Esophagus (tissue), 2 donors: ENCODE measurements around the gene FHDC1. TPM values are rescaled to one million over a fixed set of nuclear protein-coding genes. Genes with fewer than 3 reads are reported as not detected.

Experiments
- H3K27ac ChIP-seq, 2 donors: one replicate each; pipeline ENCODE4 v1.5.1; 2013; ENCODE audit warnings: low read depth in 2 of 2, mild to moderate bottlenecking in 2 of 2, inconsistent platforms in 1 of 2, low read length in 1 of 2, moderate library complexity in 1 of 2
- H3K27me3 ChIP-seq, 2 donors: one replicate each; pipeline ENCODE4 v1.6.1; 2013; ENCODE audit warnings: low read length in 2 of 2, control low read depth in 1 of 2, mild to moderate bottlenecking in 1 of 2; ENCODE audit not compliant: insufficient read depth in 2 of 2, control insufficient read depth in 1 of 2
- H3K36me3 ChIP-seq, 2 donors: one replicate each; pipeline ENCODE4 v1.6.1; 2013; ENCODE audit warnings: low read length in 1 of 2; ENCODE audit not compliant: control insufficient read depth in 2 of 2, insufficient read depth in 2 of 2
- H3K4me1 ChIP-seq, 2 donors: one replicate each; pipeline ENCODE4 v1.6.1; 2013; ENCODE audit warnings: low read length in 1 of 2; ENCODE audit not compliant: control insufficient read depth in 2 of 2, insufficient read depth in 2 of 2
- H3K4me3 ChIP-seq, 2 donors: one replicate each; pipeline ENCODE4 v1.5.1; 2013; ENCODE audit warnings: low read length in 2 of 2, mild to moderate bottlenecking in 2 of 2, low read depth in 1 of 2, moderate library complexity in 1 of 2
- H3K9me3 ChIP-seq, 2 donors: one replicate each; pipeline ENCODE4 v1.6.1; 2013; ENCODE audit warnings: mild to moderate bottlenecking in 2 of 2, low read depth in 1 of 2, low read length in 1 of 2, moderate library complexity in 1 of 2; ENCODE audit not compliant: control insufficient read depth in 2 of 2, insufficient read depth in 1 of 2
- WGBS, 2 donors: extraction: QIAGEN DNeasy Blood & Tissue Kit; methylation state at CpG; one replicate each; pipeline ENCODE4 v1.1.7; 2013; 5-methylcytosine and 5-hydroxymethylcytosine counted together
- polyA plus RNA-seq, 2 donors: library from polyadenylated mRNA; stranded (reverse); fragments of 200-250 nt; gene quantifications; one replicate each; pipeline ENCODE4 v1.2.3, GENCODE V29; 2013
- donor health status: healthy with polysubstance abuse.
- donor health status: Bipolar disorder and iron deficiency.

The FHDC1 gene
- polyA plus RNA-seq, 2 donors = 4.7 to 6.7 TPM

DNA sequence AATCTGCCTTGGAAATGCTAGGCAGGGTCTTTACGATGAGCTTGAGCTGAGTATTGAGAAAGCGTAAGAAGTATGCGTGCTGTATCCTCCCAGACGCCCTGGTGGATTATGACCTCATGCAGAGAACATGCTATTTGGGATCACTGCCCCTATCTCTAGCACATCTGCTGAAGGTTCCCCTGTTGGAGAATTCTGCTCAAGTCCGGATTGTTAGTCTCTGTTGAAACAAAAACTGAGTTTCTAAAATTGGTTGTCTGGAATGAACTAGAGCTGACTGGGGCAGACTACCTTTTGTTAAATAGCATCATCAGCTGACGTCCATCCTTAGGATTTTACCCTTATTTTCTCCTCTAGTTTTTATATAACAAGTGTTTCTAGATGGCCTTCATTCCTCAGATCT is 7.5 kb downstream of the FHDC1 start:
- Histone ChIP-seq H3K4me3 (no peak overlapping the region), H3K27ac (peak overlapping the region in 1 of 2 donors; percentile 4), H3K36me3 (no peaks in the 10 kb centered on the region), H3K9me3 (no peaks in the 10 kb centered on the region), H3K27me3 (no peaks in the 10 kb centered on the region), H3K4me1 (peaks cover 0 to 4% of the 10 kb centered on the region in 2 donors)
- WGBS, 2 donors = 65 to 72% methylated on average over 6 of the region's 6 CpGs

DNA sequence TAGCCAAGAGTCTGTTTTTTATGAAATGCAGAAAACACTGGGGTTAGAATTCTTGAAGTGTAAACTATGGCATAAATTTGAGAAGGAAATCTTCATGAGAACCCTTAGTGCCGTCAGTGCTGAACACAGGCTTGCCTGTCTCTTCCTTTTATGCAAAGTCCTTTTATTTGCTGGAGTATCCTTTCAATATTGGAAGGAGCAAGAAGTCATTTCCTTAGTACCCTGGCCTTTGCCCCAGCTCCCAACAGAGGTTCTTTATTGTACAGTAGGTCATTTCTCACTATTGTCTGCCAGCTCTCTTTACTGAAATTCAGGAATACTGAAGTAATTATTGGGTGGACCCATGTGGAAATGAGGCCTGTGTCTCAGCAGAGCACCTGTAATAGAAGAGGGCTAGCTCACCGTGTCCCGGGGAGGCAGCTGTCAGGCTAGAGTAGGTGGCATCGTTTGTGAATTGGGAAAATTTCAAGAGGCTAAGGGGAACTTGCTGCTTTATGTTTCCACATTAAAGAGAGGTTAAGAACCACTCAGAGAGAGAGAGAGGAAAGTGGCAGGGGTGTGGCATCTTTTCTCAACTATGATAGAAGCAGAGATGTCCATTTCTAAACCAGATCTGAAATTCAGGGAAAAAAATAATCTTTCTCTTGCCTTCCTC is 8.7 kb downstream of the FHDC1 start:
- H3K4me1 ChIP-seq = peaks cover 0 to 2% of the 10 kb centered on the region in 2 donors
- no peaks in the 10 kb centered on the region for H3K27me3 ChIP-seq
- H3K9me3 ChIP-seq = no peaks in the 10 kb centered on the region
- no peak overlapping the region for H3K27ac ChIP-seq
- no peak overlapping the region for H3K4me3 ChIP-seq
- WGBS, 2 donors = 66 to 73% methylated on average over 4 of the region's 4 CpGs
- peaks cover 0 to 4% of the 10 kb centered on the region in 2 donors for H3K36me3 ChIP-seq

DNA sequence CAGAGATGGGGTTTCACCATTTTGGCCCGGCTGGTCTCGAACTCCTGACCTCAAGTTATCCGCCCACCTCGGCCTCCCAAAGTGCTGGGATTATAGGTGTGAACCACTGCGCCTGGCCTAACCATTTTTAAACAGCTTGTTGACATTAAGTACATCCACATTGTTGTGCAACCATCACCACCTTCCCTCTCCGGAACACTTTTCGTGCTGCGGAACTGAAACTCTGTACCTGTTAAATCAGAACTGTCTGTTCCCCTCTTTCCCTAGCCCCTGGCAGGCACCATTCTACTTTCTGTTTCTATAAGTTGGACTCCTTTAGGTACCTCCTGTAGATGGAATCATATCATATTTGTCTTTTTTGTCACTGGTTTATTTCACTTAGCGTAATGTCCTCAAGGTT is 9.5 kb downstream of the FHDC1 start:
- H3K9me3 ChIP-seq = no peaks in the 10 kb centered on the region
- no peak overlapping the region for H3K4me3 ChIP-seq
- 93% methylated on average over 9 of the region's 9 CpGs for WGBS, 2 donors
- H3K27me3 ChIP-seq = no peaks in the 10 kb centered on the region
- peaks cover 0 to 4% of the 10 kb centered on the region in 2 donors for H3K36me3 ChIP-seq
- no peak overlapping the region for H3K27ac ChIP-seq
- H3K4me1 ChIP-seq = no peaks in the 10 kb centered on the region

DNA sequence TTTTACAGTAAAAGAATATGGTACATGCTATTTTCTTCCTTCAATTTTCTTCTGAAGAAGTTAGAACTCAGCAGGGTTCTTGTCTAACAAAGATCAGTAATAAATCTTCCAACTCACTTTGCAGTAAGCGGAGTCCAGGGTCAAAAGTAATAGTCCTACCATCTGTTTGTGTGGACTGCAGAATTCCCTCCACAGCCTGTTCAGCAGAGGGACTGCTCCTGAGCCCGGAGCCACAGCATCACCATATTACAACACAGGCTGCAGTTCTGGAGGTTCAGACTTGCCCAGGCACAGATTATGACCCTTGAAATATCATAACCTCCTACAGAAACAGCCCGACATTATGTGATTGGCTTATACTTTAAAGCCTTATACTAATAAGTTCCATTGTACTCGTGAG is 10.3 kb downstream of the FHDC1 start:
- Histone ChIP-seq H3K4me3 (no peak overlapping the region), H3K36me3 (peaks cover 0 to 4% of the 10 kb centered on the region in 2 donors), H3K9me3 (no peaks in the 10 kb centered on the region), H3K27ac (no peak overlapping the region), H3K27me3 (no peaks in the 10 kb centered on the region), H3K4me1 (no peaks in the 10 kb centered on the region)
- WGBS, 2 donors = 70 to 71% methylated on average over 4 of the region's 4 CpGs

DNA sequence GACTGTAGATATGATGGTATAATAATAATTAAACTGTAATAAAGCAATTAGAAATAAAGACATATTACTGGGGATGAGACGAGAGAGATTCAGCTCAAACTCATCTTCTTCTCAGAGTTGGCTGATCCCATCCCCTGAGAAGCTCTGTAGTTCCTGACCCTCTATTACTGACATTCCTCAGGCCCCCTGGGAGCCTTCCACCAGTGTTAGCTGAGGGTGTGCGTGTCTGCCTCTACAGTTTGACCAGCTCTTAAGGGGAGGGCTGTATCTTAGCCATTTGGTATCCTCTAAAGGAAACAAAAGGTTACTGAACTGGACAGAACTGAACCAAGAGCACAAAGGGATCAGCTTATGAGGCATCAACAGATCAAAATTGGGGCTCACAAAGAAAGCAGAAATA is 11.2 kb downstream of the FHDC1 start:
- Histone ChIP-seq H3K4me1 (no peaks in the 10 kb centered on the region), H3K4me3 (no peak overlapping the region), H3K27me3 (no peaks in the 10 kb centered on the region), H3K9me3 (no peaks in the 10 kb centered on the region), H3K36me3 (peaks cover 0 to 4% of the 10 kb centered on the region in 2 donors), H3K27ac (no peak overlapping the region)
- WGBS, 2 donors = 76 to 82% methylated on average over 2 of the region's 2 CpGs

DNA sequence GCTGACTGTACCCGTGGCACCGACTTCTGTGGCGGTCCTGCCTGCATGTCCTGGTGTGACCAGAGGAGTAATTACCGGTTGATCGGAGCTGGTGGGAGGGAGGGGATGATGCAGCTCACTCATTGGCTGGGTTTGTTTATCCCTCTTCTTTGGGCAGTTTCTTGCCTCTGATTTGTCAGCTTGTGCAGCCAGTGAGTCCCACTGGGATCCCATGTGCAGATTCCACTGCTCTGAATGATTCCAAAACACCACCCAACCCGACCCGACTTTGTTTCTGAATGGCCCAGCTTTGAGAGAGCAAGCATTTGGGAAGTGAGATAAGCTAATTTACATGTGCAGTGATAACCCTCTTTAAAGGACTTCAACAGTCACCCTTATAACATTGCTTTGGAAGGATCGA is 13.8 kb downstream of the FHDC1 start:
- Histone ChIP-seq H3K27me3 (no peaks in the 10 kb centered on the region), H3K36me3 (peaks cover 0 to 4% of the 10 kb centered on the region in 2 donors), H3K9me3 (no peaks in the 10 kb centered on the region), H3K4me3 (no peak overlapping the region), H3K27ac (no peak overlapping the region), H3K4me1 (no peaks in the 10 kb centered on the region)
- WGBS, 2 donors = 67 to 82% methylated on average over 8 of the region's 8 CpGs

DNA sequence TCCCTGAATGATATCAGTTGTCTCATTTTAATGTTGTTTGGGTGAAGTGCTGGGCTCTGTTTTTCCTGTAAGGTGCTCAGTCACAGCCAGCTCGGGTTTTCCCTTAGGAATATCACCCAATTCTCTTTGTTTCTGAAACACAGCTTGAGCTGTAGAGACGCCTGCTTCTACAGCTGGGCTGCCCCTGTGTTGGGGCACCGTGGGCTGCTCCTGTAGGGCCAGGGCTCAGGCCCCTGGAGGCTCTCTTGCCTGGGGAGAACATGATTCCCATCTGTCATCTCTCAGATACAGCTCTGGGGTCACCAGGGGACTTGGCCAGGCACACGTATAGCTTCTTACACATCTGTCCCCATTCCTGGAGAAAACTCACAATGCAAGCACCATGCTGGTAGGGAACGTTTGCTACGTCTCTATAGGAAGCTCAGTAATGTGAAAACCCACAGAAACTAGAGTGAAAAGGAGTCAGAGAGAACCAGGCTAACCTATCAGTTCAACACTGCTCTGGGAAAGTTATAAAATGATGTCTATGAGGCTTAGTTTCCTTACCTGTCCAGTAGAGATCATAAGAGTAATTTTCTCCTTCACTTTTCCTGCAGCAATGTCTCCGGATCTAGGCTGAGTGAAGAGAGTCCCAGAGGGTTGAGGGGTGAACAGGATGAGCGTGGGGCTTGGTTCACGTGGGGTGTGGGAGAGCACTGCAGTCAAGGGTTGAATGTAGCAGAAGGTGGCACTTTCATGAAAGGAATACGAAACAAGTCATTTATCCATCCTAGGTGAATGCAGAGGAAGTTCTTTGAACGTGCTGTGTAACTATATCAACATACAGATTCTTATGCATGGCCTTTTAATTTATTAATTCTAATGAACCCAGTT is 14.5 kb downstream of the FHDC1 start:
- H3K36me3 ChIP-seq = peaks cover 0 to 4% of the 10 kb centered on the region in 2 donors
- no peaks in the 10 kb centered on the region for H3K4me1 ChIP-seq
- no peaks in the 10 kb centered on the region for H3K27me3 ChIP-seq
- no peak overlapping the region for H3K4me3 ChIP-seq
- no peak overlapping the region for H3K27ac ChIP-seq
- 75 to 85% methylated on average over 11 of the region's 11 CpGs for WGBS, 2 donors
- no peaks in the 10 kb centered on the region for H3K9me3 ChIP-seq

DNA sequence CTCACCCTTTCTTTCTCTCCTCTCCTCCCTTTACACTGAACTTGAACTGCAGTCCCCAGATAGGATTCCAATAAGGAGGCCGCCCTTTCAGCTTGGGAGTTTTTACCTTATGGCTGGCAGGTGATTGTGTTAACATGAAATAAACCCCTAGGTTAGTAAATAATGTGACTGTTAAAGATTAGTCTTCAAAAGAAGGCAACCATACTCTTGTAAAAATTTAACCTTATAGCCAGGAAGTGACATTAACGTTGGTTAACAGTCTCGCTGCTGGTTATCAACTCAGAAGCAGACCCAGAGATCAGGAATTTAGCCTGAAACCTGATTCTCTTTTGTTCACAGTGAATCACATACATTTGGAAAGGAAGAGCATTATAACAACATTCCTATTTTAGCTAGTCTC is 15.2 kb downstream of the FHDC1 start:
- Histone ChIP-seq H3K27me3 (no peaks in the 10 kb centered on the region), H3K27ac (no peak overlapping the region), H3K4me1 (no peaks in the 10 kb centered on the region), H3K9me3 (no peaks in the 10 kb centered on the region), H3K36me3 (peaks cover 0 to 4% of the 10 kb centered on the region in 2 donors), H3K4me3 (no peak overlapping the region)
- WGBS, 2 donors = 68 to 80% methylated on average over 3 of the region's 3 CpGs

DNA sequence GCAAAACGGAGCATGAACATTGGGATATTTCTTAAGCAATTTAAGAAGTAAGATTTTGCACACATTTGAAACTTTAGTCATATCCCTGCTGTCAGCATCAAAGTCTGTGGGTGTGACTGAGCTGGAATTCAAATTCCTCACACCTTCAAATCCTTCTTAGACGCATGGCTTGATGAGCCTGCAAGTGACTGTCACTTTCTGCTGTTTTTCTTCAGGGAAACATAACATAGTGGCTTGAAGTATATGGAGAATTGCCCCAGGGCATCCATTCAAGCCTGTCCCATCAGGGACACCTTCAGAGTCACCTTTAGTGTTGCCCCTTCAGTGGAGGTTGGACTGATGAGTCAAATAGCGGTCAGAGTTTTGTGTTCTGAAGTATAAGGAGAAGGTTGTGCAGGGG is 17.4 kb downstream of the FHDC1 start:
- WGBS, 2 donors = 83 to 91% methylated on average over 3 of the region's 3 CpGs
- no peaks in the 10 kb centered on the region for H3K9me3 ChIP-seq
- H3K27ac ChIP-seq = no peak overlapping the region
- no peaks in the 10 kb centered on the region for H3K27me3 ChIP-seq
- peaks cover 0 to 4% of the 10 kb centered on the region in 2 donors for H3K36me3 ChIP-seq
- peaks cover 0 to 2% of the 10 kb centered on the region in 2 donors for H3K4me1 ChIP-seq
- H3K4me3 ChIP-seq = no peak overlapping the region
